NCI-H1417 (cell line): ENCODE results near the gene SAMD10.
"Not testable (repeated sequence)": the region's sequence is repeated elsewhere in the genome, so short reads cannot be mapped to it uniquely, and the experiment has no call there.

Experiments
- DNase-seq, 3 experiments: peaks; one replicate each; lab custom pipeline; 2025; lab: John Stamatoyannopoulos, UW

The SAMD10 gene

GRCh38 chr20:63941282-63942081 lies 38.0 kb downstream of the SAMD10 start:
- DNase-seq: no peak

GRCh38 chr20:63940472-63941266 lies 38.8 kb downstream of the SAMD10 start:
- DNase-seq: no peak

- no peak for DNase-seq
Observed at GRCh38 chr20:63940071-63940471, 39.4 kb downstream of the SAMD10 start.

GRCh38 chr20:63939061-63939935 lies 40.1 kb downstream of the SAMD10 start:
- DNase-seq: no peak

- no peak for DNase-seq
Observed at GRCh38 chr20:63937596-63937995, 41.8 kb downstream of the SAMD10 start.

GRCh38 chr20:63935447-63935846 lies 44.0 kb downstream of the SAMD10 start:
- no peak for DNase-seq

- DNase-seq: no peak
Observed at GRCh38 chr20:63934271-63935068, 45.0 kb downstream of the SAMD10 start.

- no peak for DNase-seq
Observed at GRCh38 chr20:63933646-63934045, 45.8 kb downstream of the SAMD10 start.

GRCh38 chr20:63932606-63933160 lies 46.8 kb downstream of the SAMD10 start:
- DNase-seq: no peak

- no peak for DNase-seq
Observed at GRCh38 chr20:63931735-63932134, 47.7 kb downstream of the SAMD10 start.

GRCh38 chr20:63930971-63931553 lies 48.4 kb downstream of the SAMD10 start:
- DNase-seq: no peak

GRCh38 chr20:63929473-63929883 lies 50.0 kb downstream of the SAMD10 start:
- DNase-seq: not testable (repeated sequence)

- no peak for DNase-seq
Observed at GRCh38 chr20:63929071-63929470, 50.4 kb downstream of the SAMD10 start.

- no peak for DNase-seq
Observed at GRCh38 chr20:63926298-63926697, 53.1 kb downstream of the SAMD10 start.

- no peak for DNase-seq
Observed at GRCh38 chr20:63924241-63924640, 55.2 kb downstream of the SAMD10 start.
